ENCODE results near the gene LHFPL4. TPM values are rescaled to one million over a fixed set of nuclear protein-coding genes. Genes with fewer than 3 reads are reported as not detected.

The LHFPL4 gene
- total and polyA plus RNA-seq, 2 of the 8 experiments (the other 6 are each of a cell fraction or from before 2014, with no cell fraction given), result 5.0 to 16.9 TPM

DNA sequence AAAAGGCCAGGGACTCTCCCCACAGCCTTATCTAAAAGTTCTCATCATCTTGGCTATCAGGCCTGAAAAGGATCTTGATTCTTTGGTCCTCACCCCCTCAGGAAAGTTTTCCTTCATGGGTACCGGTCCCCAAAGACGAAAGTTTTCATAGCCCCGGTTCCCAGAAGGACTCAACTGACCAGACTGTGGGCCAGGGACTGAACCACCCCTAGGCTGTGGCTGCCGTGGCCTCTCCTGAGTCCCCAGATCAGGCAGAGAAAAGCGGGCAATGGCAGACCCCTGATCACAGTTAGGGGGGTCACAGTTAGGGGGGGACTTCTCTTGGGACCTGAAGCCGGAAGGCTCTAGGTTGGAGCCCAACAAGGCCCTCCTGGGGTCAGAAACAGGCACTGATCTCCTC, 54.8 kb downstream of the LHFPL4 start:
- H4K91ac ChIP-seq (replicated peaks; ENCODE audit: insufficient read length, low read length), result no peak overlapping the region
- no peak overlapping the region for H3K23ac ChIP-seq (ENCODE audit: insufficient read length)
- POLR2A ChIA-PET (ENCODE audit: partially characterized antibody), result interaction anchor here (1.1 to 1.9 kb wide), 4 partner anchors 9 to 151 kb away, joined by 3 to 5 read pairs (median 4); partner anchors contain the start of genes MTMR14, SETD5 and THUMPD3
- peaks cover 0 to 19% (median 17%) of the 10 kb centered on the region in 4 experiments; a peak in 6 of 7 replicates for H3K27me3 ChIP-seq (replicated peaks in 1 of 4; ENCODE audit: control insufficient read depth in 3 of 4, extremely low read depth in 1 of 4, insufficient read depth in 3 of 4, low read length in 3 of 4)
- no peak overlapping the region for H3K4ac ChIP-seq (replicated peaks; ENCODE audit: insufficient read length, low read depth, low read length)
- H3K4me1 ChIP-seq (replicated peaks in 1 of 4; ENCODE audit: control insufficient read depth in 3 of 4, insufficient read depth in 4 of 4, low read length in 3 of 4), result peaks cover 0 to 6% (median 3%) of the 10 kb centered on the region in 4 experiments; a peak in 4 of 7 replicates
- H3K79me2 ChIP-seq (ENCODE audit: control insufficient read depth in 1 of 2, insufficient read depth in 2 of 2, low read length in 2 of 2), result no peaks in the 10 kb centered on the region
- no peaks in the 10 kb centered on the region for H3K79me1 ChIP-seq (ENCODE audit: low read depth, low read length)
- CTCF ChIA-PET (ENCODE audit: partially characterized antibody), result interaction anchor here (0.6 to 1.0 kb wide), 4 partner anchors 10 to 771 kb away, joined by 3 read pairs; no protein-coding TSS in a partner anchor
- H3K9me3 ChIP-seq (ENCODE audit: insufficient read depth in 2 of 2, low read depth in 1 of 2, low read length in 1 of 2), result no peaks in the 10 kb centered on the region
- no peak overlapping the region for H2AFZ ChIP-seq (ENCODE audit: low read length)
- H2BK15ac ChIP-seq (ENCODE audit: low read length), result no peak overlapping the region
- no peak overlapping the region for H3K4me3 ChIP-seq (ENCODE audit: extremely low read depth in 1 of 4, insufficient read depth in 2 of 4, low read depth in 3 of 4, low read length in 4 of 4)
- H2BK5ac ChIP-seq (ENCODE audit: low read depth, low read length), result no peak overlapping the region
- TF ChIP-seq BCL11A (IDR thresholded peaks at IDR 0.05; ENCODE audit: low read depth in 2 of 2, low read length in 2 of 2), result no peak
- TF ChIP-seq CBX5 (IDR thresholded peaks at IDR 0.05; ENCODE audit: low read depth, low read length), result no peak
- no peak for TF ChIP-seq SIRT6 (IDR thresholded peaks at IDR 0.05; ENCODE audit: low read length)
- TF ChIP-seq POLR2AphosphoS5 (IDR thresholded peaks at IDR 0.05; ENCODE audit: low read depth, low read length), result no peak
- TF ChIP-seq BACH1 (IDR thresholded peaks at IDR 0.05; ENCODE audit: low read length), result no peak
- TF ChIP-seq KDM1A (IDR thresholded peaks at IDR 0.05; ENCODE audit: borderline replicate concordance, low read length), result no peak
- TF ChIP-seq CHD2 (IDR thresholded peaks at IDR 0.05; ENCODE audit: low read length), result no peak
- no peak overlapping the region for H3K14ac ChIP-seq (ENCODE audit: insufficient read length)
- no peak overlapping the region for H2BK20ac ChIP-seq (ENCODE audit: low read length)
- peaks cover 0 to 2% of the 10 kb centered on the region in 2 experiments for H4K20me1 ChIP-seq (replicated peaks in 1 of 2; ENCODE audit: control insufficient read depth in 1 of 2, insufficient read depth in 2 of 2, low read length in 2 of 2)
- H4K8ac ChIP-seq (ENCODE audit: extremely low read depth, insufficient read depth, low read length), result no peak overlapping the region
- H3K27ac ChIP-seq (ENCODE audit: low read depth, low read length), result no peak overlapping the region
- H2AK5ac ChIP-seq (ENCODE audit: low read depth, low read length), result no peak overlapping the region
- no peak overlapping the region for H4K5ac ChIP-seq (ENCODE audit: insufficient read length, low read depth, low read length)
- H3K18ac ChIP-seq (ENCODE audit: extremely low read depth, low read length), result no peak overlapping the region; the same call in 1 of the 2 replicates
- H3K36me3 ChIP-seq (ENCODE audit: control insufficient read depth in 2 of 4, insufficient read depth in 4 of 4, low read length in 3 of 4), result no peaks in the 10 kb centered on the region
- H2BK120ac ChIP-seq (replicated peaks; ENCODE audit: low read depth, low read length), result no peak overlapping the region
- DNase-seq (ENCODE audit: low read depth in 1 of 2, low spot score in 2 of 2), result no peak
- no peak for FAIRE-seq
- H3K56ac ChIP-seq (replicated peaks; ENCODE audit: insufficient read length, low read depth, low read length), result no peak overlapping the region
- 88% methylated on average over 6 of the region's 6 CpGs; no CpG with 5 or more reads in 1 of the 2 experiments for WGBS, 2 experiments (ENCODE audit: extremely low coverage in 1 of 2, insufficient coverage in 1 of 2, insufficient read length in 1 of 2, insufficient replicate concordance in 2 of 2, low coverage in 1 of 2, low lambda C conversion rate in 2 of 2, missing lambda C conversion rate in 1 of 2)
- no peak overlapping the region for H3K9ac ChIP-seq (replicated peaks in 1 of 4; ENCODE audit: extremely low read depth in 1 of 4, low read depth in 3 of 4, low read length in 3 of 4)
- peaks cover 8% of the 10 kb centered on the region; the same call in 1 of the 2 replicates for H3K23me2 ChIP-seq (ENCODE audit: low read depth, low read length)
- H2BK12ac ChIP-seq (ENCODE audit: low read depth, low read length), result no peak overlapping the region
- H3K4me2 ChIP-seq (ENCODE audit: insufficient read depth in 1 of 2, low read depth in 2 of 2, low read length in 2 of 2), result no peak overlapping the region; a peak in 1 of 4 replicates

All from H1 (cell line).